ENCODE measurements around the gene PTGS2.

DNA sequence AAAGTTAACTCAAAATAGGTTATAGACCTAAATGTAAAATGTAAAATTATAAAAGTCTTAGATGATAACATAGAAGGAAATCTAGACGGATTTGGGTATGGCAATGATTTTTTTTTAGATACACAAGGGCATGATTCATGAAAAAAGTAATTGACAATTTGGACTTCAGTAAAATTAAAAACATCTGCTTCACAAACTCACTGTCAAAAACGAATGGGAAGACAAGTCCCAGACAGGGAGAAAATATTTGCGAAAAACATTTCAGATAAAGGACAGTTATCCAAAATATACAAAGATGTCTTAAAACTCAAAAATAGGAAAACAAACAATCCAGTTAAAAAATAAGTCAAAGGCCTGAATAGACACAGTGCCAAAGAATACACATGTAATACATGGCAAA, 9.7 kb upstream of the PTGS2 start:
- TF ChIP-seq, protein P1, sequence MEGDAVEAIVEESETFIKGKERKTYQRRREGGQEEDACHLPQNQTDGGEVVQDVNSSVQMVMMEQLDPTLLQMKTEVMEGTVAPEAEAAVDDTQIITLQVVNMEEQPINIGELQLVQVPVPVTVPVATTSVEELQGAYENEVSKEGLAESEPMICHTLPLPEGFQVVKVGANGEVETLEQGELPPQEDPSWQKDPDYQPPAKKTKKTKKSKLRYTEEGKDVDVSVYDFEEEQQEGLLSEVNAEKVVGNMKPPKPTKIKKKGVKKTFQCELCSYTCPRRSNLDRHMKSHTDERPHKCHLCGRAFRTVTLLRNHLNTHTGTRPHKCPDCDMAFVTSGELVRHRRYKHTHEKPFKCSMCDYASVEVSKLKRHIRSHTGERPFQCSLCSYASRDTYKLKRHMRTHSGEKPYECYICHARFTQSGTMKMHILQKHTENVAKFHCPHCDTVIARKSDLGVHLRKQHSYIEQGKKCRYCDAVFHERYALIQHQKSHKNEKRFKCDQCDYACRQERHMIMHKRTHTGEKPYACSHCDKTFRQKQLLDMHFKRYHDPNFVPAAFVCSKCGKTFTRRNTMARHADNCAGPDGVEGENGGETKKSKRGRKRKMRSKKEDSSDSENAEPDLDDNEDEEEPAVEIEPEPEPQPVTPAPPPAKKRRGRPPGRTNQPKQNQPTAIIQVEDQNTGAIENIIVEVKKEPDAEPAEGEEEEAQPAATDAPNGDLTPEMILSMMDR (IDR thresholded peaks at IDR 0.05) = no peak
- no peak for TF ChIP-seq POLR2A (IDR thresholded peaks at IDR 0.05)
- TF ChIP-seq POLR2AphosphoS5 (IDR thresholded peaks at IDR 0.05) = no peak
